GM21367 (cell line): Measurements from ENCODE around the gene SEC16A.
A peak's percentile ranks its signal among the peaks of the same experiment; 100 is the strongest.

ENCODE experiments used
- ATAC-seq: cut with Tn5 transposase; IDR thresholded peaks from one replicate; pipeline ENCODE4 v1.9.1; 2021; ENCODE audit not compliant: unreplicated experiment

Gene SEC16A

GRCh38 chr9:136441681-136442245, 41.1 kb downstream of the SEC16A start:
- ATAC-seq, result no peak

DNA sequence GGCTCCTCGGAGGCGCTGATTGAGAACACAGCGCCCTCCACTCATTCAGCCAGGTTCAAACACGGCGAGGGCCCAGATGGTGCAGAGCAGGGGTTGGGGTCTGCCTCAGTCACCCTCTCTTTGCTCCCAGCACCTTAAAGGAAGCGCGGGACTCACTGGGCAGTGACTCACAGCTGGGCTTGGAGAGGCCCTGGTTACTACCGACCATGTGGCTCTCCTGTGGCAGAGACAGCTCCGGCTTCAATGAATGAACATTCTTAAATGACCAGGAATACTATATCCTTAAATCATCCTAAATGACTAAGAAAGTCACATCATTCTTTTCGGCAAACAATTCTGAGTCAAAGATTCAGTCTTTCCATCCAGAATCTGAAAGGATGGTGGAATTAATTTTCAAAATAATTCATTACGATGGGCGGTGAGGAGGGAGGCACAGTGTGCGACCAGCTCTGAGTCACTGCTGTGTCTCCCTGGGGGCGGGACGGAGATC, 41.6 kb downstream of the SEC16A start:
- ATAC-seq, result no peak

- ATAC-seq, result peak; percentile 46
These were observed 43.1 kb downstream of the SEC16A start, which contains the start of gene INPP5E for GRCh38 chr9:136439481-136440408. TSS of gene INPP5E (minus strand) at chr9:136439845. CDS start at chr9:136439419, 426 bp downstream.

DNA sequence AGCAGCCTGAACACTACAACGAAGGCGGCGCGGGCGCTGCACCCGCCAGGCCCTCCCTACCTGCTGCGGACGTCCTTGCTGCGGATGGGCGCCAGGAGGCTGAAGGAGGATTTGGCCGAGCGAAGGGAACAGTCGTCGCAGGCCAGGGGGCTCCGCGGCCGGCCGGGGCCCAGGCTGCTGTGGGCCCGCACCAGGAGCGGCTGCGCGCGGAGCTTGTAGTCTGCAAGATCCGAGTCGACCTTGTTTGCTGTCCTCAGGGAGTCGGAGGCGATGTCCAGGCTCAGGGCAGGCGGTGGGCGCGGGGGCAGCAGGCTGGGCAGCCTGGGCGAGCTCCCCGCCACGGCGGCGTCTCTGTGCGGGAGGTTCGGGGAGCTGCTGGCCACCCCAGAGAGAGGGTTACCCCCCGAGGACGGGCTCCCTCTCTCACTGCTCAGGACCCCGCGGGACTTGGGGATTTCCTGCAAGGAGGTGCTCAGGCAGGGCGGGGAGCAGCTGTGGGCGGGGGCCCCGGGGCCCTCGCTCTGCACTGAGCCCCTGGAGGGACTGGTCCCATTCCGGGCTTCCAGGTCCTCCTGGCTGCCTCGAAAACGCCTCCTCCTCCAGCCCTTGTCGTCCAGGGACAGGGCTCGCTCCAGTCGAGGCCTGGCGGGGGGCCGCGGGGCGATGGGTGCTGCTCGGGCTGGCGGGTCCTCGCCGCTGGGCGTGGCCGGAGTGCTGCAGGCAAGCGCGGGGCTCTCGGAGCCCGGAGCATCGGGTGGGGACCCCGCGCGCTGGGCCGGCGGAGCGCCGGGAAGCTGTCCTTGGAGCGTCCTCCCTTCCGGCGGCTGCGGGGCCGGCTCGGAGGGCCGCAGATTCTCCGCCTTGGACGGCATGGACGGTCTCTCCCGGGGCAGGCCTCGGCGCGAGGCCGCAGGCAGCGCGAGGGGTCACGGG, 44.0 kb downstream of the SEC16A start:
- ATAC-seq, result peak; percentile 26

DNA sequence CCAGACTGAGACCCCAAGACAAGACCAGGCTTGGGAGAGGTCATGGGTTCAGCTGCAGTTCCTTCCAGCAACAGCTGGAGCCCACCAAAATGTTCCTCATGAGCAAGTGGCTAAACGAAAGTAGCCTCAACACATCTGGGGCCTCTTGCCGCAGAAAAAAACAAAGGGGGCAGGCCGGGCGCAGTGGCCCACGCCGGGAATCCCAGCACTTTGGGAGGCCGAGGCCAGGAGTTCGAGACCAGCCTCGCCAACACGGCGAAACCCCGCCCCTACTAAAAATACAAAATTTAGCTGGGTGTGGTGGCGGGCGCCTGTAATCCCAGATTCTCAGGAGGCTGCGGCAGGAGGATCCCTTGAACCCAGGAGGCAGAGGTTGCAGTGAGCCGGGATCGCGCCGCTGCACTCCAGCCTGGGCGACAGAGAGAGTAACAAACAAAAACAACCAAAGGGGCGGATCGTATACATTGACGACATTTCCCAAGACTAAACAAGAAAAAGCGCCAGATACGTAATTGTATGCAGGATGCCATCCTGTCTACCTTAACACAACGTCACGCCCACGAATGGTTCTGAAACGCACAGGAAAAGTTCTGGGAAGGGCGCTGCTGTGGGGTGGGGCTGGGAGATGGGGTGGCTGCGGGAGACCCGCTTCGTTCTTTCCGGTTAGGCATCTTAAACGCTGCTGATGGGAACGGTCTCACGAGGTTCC, 44.8 kb downstream of the SEC16A start:
- ATAC-seq, result no peak

GRCh38 chr9:136437430-136437829, 45.4 kb downstream of the SEC16A start:
- ATAC-seq, result no peak

DNA sequence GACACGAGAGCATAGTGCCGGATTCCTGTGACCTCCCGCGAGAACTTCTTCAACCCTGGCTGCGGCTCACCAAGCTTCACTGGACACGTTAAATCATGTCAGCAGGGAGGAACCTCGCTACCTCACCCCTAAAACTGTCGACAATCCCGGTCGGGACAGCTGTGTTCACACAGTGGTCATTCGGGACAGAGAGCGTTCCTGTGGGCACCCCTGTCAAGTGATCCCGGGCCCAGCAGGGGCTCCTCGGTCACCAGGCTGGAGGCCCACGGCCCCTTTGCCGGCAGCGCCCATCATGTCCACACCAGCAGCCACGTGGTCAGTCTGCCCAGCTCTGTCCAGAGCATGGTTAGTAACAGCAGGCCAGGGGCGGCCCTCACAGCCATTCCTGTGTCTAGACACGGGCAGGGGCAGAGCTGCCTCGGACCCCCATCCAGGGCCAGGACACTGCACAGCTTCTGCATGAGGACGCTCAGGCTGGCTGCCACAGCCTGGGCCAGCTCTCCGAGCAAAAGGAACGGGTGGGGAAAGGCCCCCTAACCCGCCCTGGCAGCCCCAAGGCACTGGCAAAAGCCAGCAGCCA, 46.7 kb downstream of the SEC16A start:
- ATAC-seq, result no peak

DNA sequence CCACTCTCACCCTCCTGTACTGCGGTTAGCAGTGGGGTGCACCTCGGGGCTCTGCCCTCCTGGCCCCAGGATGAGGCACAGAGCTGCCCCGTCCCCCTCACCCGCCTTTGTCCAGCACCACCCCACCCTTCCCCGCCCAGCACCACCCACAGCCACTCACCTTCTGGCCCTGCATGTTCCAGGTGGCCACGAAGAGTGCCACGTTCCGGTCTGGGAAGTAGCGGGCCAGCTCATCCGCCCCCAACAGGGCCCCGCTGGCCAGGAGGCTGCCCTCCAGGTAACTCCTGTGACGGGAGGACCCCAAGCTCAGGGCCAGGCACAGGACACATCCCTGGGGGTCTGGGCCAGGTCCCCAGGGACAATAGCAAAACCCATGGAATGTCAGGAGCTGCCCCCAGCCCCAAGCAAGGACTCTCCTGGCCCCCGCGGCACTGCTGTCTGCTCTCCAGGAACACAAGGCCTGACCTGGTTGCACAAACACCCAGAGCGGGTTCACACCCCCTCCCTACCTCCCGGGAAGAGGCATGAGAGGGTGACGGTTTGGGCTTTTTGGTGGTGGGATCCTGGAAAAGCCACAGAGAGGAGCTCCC, 48.2 kb downstream of the SEC16A start:
- no peak for ATAC-seq

GRCh38 chr9:136433849-136434579, 48.8 kb downstream of the SEC16A start:
- no peak for ATAC-seq

GRCh38 chr9:136433043-136433715, 49.7 kb downstream of the SEC16A start:
- no peak for ATAC-seq

GRCh38 chr9:136432591-136432990, 50.2 kb downstream of the SEC16A start:
- no peak for ATAC-seq

GRCh38 chr9:136431782-136432350, 51.0 kb downstream of the SEC16A start:
- no peak for ATAC-seq

DNA sequence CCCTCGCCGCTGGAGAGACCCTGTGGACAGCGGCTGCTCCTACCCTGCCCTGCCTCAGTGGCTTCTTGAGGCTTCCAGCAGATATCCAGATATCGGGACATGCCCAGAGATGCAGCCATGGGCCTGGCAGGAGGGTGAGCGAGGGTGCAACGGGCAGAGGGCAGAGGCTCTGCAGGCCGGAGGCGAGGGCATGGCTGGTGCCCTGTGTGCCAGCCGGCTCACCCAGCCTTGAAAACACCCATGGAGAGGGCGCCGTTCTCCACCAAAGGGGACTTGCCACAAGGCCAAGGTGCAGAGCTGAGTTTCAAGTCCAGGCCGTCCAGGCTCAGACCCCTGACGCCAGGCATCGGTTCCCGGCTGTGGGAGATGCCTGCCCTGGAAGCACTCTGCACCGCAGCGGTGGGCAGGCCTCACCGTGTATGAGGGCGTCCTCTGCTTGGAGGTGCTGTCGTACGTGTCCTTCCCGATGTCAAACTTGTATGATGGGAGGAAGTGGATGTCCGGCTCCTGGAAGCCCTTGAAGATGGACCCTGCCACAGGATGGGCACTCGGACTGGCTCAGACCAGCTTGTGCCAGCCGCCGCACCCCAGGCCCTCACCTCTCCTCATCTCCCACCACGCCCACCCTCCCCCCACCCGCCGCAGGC, 52.1 kb downstream of the SEC16A start:
- no peak for ATAC-seq

- ATAC-seq, result no peak
These were observed 53.0 kb downstream of the SEC16A start for GRCh38 chr9:136429683-136430491.

DNA sequence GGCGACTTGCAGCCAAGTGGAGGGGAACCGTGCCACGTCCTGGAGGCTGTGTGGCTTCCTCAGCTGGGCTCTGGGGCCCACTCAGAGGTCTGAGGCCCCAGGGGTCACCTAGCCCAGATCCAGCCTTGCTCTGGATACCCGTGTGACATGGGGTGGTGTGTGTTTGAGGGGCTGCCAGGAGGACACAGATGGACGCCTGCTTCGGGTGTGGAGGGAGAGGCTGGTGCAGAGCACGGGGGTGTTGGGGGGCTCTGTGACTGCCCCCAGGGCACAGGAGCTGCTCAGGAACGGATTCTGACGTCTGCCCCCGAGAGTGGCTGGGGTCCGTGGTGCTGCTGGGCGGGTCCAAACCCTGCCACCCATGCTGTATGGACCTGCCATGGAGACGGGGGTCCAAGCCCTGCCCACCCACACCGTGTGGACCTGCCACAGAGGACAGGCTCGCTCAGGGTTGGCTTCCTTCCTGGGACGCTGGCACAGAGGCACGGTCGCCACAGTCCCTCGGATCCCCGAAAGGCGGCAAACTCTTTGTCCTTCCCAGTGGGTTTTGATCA, 53.7 kb downstream of the SEC16A start:
- no peak for ATAC-seq

DNA sequence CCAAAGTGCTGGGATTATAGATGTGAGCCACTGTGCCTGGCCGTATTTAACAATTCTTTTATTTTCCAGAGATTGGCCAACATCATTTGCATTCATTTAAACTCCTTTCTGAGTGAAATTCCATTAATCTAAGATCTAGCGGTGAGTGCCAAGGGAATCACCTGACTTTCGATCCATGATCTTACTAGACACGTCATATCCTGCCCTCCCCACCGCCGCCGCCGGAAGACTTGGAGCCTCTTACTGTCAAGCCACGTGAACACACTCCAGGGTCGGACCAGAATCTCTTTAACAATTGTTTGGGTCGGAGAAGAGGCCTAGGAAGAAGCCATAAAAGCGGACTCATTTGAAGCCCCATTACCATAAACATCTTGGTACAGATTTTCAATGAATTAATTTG, 56.1 kb downstream of the SEC16A start:
- ATAC-seq, result no peak
